OCI-LY7 (cell line): Measurements from ENCODE around the gene HIPK3.

Experiments
- CTCF ChIP-seq: fragments of 200-600 bp; sonication (generic); conservative IDR thresholded peaks from 2 replicates; pipeline ENCODE4 v1.5.1; 2014; ENCODE audit warnings: mild to moderate bottlenecking, antibody characterized with exemption, low read length, moderate library complexity, mixed read lengths
- EZH2phosphoT487 ChIP-seq: fragments of 200-600 bp; sonication (generic); IDR thresholded peaks from 2 replicates; pipeline ENCODE4 v1.6.1; 2018; ENCODE audit warnings: low read depth, borderline replicate concordance, mild to moderate bottlenecking, mixed run types, antibody characterized with exemption, low read length, moderate library complexity, mixed read lengths

GRCh38 chr11:33214187-33214586, 43.0 kb upstream of the HIPK3 start:
- TF ChIP-seq CTCF (no peak), EZH2phosphoT487 (no peak)
